ENCODE measurements around the gene VARS2. TPM values are rescaled to one million over a fixed set of nuclear protein-coding genes. Genes with fewer than 3 reads are reported as not detected.
"Not testable (repeated sequence)": the region's sequence is repeated elsewhere in the genome, so short reads cannot be mapped to it uniquely, and the experiment has no call there.

The VARS2 gene
- polyA plus RNA-seq, 3 donors, result 45.6 to 64.7 (median 55.3) TPM

DNA sequence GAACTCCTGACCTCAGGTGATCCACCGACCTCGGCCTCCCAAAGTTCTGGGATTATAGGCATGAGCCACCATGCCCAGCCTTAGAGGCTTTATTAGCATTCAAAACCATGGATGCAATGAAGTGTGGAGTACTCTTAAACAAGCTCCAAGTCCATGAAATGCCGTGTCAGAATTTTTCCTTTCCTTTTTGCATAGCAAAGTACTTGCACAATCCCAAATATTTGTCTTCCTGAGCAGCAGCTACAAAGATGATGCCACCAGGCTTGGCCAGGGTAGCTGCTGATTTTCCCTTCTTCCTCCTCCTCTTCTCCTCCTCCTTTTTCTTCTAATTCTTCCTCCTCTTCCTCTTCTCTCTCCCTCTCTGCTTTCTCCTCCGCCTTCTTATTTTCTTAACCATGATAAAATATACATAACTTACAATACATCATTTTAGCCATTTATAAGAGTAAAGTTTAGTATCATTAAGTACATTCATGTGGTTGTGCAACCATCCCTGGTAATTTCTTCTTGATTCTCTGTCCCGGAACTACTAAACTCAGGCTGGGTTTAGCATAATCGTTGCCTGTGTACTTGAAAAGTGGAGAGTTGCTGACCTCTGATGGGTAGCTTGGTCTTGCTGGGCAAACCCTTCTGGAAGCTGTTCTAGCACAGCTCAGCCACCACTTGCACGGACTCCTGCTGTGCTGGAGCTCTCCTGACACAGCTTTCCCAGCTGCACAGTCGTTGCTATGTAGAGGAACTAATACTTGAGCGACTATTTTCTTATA lies 47.1 kb downstream of the VARS2 start:
- DNase-seq, result no peak

DNA sequence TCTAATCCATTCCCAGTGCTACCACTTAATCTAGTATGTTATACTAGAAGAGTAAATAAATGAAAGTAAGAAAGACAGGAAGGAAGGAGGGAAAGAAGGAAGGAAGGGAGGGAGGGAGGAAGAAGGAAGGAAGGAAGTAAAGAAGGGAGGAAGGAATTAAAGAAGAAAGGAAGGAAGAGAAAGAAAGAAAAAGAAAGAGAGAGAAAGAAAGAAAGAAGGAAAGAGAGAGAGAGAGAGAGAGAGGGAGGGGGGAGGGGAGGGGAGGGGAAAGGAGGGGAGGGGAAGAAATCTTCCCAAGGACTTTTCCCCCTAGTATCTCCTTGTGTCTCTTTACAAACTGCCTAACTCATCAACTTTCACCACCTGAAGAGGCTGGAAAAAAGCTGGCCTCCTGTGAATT lies 48.7 kb downstream of the VARS2 start:
- DNase-seq, result no peak

DNA sequence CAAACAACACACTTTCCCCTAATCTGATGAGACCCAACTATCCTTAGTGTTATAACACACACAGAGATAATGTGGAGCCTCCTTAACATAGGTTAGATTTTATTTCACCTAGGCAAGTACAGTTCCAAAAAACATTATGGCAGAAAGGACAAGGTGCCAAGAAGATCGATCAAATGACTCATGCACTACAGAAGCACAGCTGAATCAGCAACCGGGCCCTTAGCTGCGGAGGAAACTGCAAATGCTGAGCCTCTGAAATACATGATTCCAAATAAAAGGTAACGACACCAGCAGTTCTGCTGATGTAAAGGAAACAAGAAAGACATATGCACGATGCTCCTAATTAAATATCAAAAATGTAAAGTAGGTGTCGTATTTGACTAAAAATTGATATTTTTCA lies 49.6 kb downstream of the VARS2 start:
- DNase-seq, result no peak

DNA sequence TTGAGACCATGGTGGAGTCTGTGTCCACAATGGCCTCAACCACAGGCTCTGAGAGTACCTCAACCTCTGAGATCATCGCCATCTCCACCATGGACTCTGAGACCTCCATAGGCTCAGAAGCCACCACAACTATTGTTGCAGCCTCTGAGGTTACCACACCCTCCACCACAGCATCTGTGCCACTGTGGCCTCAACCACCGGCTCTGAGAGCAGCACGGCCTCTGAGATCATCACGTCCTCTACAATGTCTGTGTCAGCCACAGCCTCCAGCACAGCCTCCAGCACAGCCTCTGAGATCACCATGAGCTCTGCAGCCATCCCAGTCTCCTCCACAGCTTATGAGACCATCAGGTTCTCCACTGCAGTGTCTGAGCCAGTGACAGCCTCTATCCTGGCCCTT lies 50.0 kb downstream of the VARS2 start:
- DNase-seq, result no peak

DNA sequence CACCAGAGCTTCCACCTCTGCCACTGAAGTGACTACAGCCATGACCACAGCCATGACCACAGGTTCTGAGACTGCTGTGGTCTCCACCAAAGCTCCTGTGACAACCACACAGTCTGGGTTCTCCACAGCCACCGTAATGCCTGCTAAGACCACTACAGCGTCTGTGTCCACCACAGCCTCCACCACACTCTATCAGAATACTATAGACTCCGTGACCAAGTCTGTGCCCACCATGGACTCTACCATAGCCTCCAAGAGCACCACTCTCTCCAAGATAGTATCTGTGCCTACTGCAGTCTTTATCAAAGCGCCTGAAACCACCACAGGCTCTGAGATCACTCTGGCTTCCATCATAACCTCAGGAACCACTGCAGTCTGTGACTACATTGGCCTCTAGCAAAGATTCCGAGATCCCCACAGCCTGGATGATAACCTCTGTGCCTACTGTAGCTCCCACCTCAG lies 51.1 kb downstream of the VARS2 start:
- DNase-seq, result no peak

DNA sequence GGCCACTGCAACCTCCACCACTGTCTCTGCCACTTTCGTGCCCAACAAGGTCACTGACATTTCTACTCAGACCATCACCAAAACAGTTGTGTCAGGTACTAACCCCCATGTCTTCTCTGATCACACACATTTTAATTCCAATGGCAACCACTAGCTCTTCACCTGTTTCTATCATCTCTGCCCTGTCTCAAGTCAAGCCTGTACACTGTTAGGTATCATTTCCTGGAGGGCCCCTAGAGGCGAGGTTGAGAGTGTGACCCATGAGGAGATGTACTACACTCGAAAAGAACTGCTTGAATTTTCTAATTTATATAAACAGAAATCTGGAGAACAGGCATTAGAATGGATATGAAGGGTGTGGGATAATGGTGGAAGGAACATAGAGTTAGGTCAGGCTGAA lies 52.1 kb downstream of the VARS2 start:
- no peak for DNase-seq

DNA sequence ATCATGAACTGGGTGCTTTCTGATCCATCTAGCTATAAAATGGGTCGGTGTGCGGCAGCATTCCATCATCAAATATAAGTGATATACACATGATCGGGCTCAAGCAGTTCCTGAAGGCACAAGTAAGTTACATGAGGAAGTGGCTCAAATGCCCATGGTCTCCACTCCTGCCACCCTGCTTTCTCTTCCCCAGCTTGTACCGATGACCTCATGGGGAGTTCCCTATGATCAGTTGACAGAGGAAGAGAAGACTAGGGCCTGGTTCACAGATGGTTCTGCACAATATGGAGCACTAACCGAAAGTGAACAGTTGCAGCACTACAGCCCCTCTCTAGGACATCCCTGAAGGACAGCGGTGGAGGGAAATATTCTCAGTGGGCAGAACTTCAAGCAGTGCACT lies 55.1 kb downstream of the VARS2 start:
- not testable (repeated sequence) for DNase-seq

DNA sequence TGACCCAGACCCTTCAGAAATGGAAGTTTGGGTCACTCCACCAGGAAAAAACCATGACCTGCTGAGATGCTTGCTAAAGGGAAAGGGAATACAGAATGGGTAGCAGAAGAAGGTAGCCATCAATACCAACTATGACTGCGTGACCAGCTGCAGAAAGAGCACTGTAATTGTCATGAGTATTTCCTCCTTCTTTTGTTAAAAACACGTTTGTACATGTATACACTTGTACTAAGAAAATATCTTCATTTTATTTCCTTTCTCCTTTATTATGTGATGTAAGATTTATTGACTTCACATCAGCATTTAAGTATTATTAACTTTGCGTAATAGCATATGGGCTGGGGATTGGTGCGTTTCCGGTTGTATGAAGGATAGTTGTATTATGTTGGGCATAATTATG lies 56.9 kb downstream of the VARS2 start:
- DNase-seq, result no peak

DNA sequence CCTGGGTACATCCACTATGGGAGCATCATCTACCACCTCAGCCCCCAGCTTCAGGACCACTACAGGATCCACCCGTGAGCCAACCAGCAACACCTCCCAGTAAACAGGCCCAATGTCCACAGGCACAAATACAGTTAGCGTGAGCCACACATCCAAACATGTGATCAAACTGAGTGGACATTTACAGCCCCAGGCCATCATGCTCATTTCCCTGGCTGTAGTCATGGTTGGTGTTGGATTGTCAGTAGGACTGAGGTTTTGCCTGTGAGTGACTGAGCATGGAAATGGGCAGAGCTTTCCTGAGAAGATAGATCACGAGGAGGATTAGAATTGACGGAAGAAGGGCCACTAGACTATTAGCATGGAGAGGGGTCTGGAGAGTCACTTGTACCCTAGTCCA lies 58.8 kb downstream of the VARS2 start:
- DNase-seq, result no peak

DNA sequence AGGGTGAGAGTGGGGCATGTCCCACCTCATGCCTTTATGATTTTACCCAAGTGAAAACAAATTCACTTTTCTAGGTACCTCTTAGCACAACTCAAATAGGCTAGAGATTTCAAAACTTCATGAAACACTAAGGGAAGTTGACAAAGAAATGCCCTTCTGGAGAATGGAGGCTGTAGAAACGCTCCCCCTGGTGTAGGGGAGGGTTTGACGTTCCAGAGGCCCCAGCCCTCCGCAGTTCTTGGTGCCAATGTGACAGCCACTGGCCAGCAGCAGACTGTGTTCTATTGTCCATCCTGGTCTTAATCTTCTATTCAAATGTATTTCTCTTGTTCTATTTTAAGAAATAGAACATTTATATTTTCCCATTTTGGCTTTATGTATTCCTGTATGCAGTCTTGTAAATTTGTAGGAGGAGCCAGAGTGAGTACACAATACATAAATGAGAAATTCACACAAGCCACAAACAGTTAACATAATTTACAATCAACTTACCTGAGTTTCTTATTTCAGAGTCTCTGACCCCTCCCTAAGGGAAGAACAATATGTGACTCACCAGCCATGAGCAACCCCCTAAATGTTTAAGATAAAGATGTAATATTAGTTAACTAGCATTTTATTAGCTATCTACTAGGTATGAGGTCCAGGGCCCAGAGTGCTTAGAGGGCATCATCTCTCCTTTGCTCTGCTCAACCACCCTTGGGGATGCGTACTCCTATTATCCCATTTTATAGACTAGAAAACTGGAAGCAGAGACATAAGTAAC lies 60.6 kb downstream of the VARS2 start:
- no peak for DNase-seq

Other genes starting within 250 kb of the VARS2 start
- 10 to 100 TPM; 48.6 to 51.8 (median 50.0) TPM for gene DHX16, start 241.2 kb upstream of the VARS2 start, polyA plus RNA-seq (ENCODE audit: insufficient read length in 3 of 3)
- gene PPP1R18, start 227.6 kb upstream of the VARS2 start, polyA plus RNA-seq (ENCODE audit: insufficient read length in 3 of 3), result 10 to 100 TPM; 33.7 to 42.6 (median 37.4) TPM
- gene NRM, start 223.3 kb upstream of the VARS2 start, polyA plus RNA-seq (ENCODE audit: insufficient read length in 3 of 3), result 10 to 100 TPM; 35.3 to 43.5 (median 39.7) TPM
- gene MDC1, start 197.0 kb upstream of the VARS2 start, polyA plus RNA-seq (ENCODE audit: insufficient read length in 3 of 3), result 10 to 100 TPM; 45.4 to 55.6 (median 53.0) TPM
- 1,000 to 10,000 TPM; 1,096 to 1,335 (median 1,230) TPM for gene TUBB, start 193.9 kb upstream of the VARS2 start, polyA plus RNA-seq (ENCODE audit: insufficient read length in 3 of 3)
- gene FLOT1, start 171.6 kb upstream of the VARS2 start, polyA plus RNA-seq (ENCODE audit: insufficient read length in 3 of 3), result 100 to 1,000 TPM; 138 to 144 (median 138) TPM
- 10 to 100 TPM; 21.0 to 21.8 (median 21.2) TPM for gene IER3, start 169.7 kb upstream of the VARS2 start, polyA plus RNA-seq (ENCODE audit: insufficient read length in 3 of 3)
- gene DDR1, start 29.7 kb upstream of the VARS2 start, polyA plus RNA-seq (ENCODE audit: insufficient read length in 3 of 3), result 100 to 1,000 TPM; 196 to 203 (median 201) TPM
- gene GTF2H4, start 6.0 kb upstream of the VARS2 start, polyA plus RNA-seq (ENCODE audit: insufficient read length in 3 of 3), result 10 to 100 TPM; 48.1 to 50.5 (median 48.9) TPM
- gene SFTA2, start 17.9 kb downstream of the VARS2 start, polyA plus RNA-seq (ENCODE audit: insufficient read length in 3 of 3), result 1 to 10 TPM in 2 of 3 donors, under 1 TPM in 1; 0.63 to 1.7 (median 1.2) TPM
- under 1 TPM; 0.07 to 0.13 (median 0.09) TPM for gene MUCL3, start 26.7 kb downstream of the VARS2 start, polyA plus RNA-seq (ENCODE audit: insufficient read length in 3 of 3)
- gene MUC21, start 69.5 kb downstream of the VARS2 start, polyA plus RNA-seq (ENCODE audit: insufficient read length in 3 of 3), result under 1 TPM in 1 of 3 donors, not detected in 2; 0.09 TPM
- not detected for gene MUC22, start 96.2 kb downstream of the VARS2 start, polyA plus RNA-seq (ENCODE audit: insufficient read length in 3 of 3)
- gene C6orf15, start 198.3 kb downstream of the VARS2 start, polyA plus RNA-seq (ENCODE audit: insufficient read length in 3 of 3), result not detected
- under 1 TPM in 1 of 3 donors, not detected in 2; 0.36 TPM for gene PSORS1C1, start 200.6 kb downstream of the VARS2 start, polyA plus RNA-seq (ENCODE audit: insufficient read length in 3 of 3)
- under 1 TPM in 1 of 3 donors, not detected in 2; 0.06 TPM for gene CDSN, start 206.2 kb downstream of the VARS2 start, polyA plus RNA-seq (ENCODE audit: insufficient read length in 3 of 3)
- under 1 TPM in 1 of 3 donors, not detected in 2; 0.10 TPM for gene PSORS1C2, start 224.8 kb downstream of the VARS2 start, polyA plus RNA-seq (ENCODE audit: insufficient read length in 3 of 3)
- gene CCHCR1, start 243.6 kb downstream of the VARS2 start, polyA plus RNA-seq (ENCODE audit: insufficient read length in 3 of 3), result 10 to 100 TPM; 35.4 to 48.5 (median 41.7) TPM
- 10 to 100 TPM; 16.3 to 21.4 (median 17.3) TPM for gene TCF19, start 244.4 kb downstream of the VARS2 start, polyA plus RNA-seq (ENCODE audit: insufficient read length in 3 of 3)

Measured in renal pelvis (tissue), 4 donors.